Neural cell (in vitro differentiated cells): ENCODE results near the gene GBE1.

ENCODE experiments used
- EP300 ChIP-seq: fragments of 450-650 bp; conservative IDR thresholded peaks from 2 replicates; pipeline ENCODE4 v1.6.1; 2014; ENCODE audit warnings: antibody characterized with exemption, mild to moderate bottlenecking, moderate library complexity; ENCODE audit not compliant: poor library complexity, severe bottlenecking
- EZH2 ChIP-seq: fragments of 200-600, 300-800 bp; shearing (Covaris generic), sonication (generic); IDR thresholded peaks from 2 replicates; pipeline ENCODE4 v1.6.1; 2014; ENCODE audit warnings: antibody characterized with exemption, low read length, borderline replicate concordance, mild to moderate bottlenecking; ENCODE audit not compliant: insufficient read depth, poor library complexity, severe bottlenecking
- MXI1 ChIP-seq: fragments of 450-650 bp; conservative IDR thresholded peaks from 2 replicates; pipeline ENCODE4 v1.6.1; 2014; ENCODE audit warnings: antibody characterized with exemption, mild to moderate bottlenecking; ENCODE audit not compliant: poor library complexity, severe bottlenecking
- POLR2AphosphoS5 ChIP-seq: IDR thresholded peaks from 2 replicates; pipeline ENCODE4 v1.6.1; 2012
- RAD21 ChIP-seq: fragments of 450-650 bp; conservative IDR thresholded peaks from 2 replicates; pipeline ENCODE4 v1.6.1; 2014; ENCODE audit warnings: antibody characterized with exemption, mild to moderate bottlenecking, moderate library complexity
- SMC3 ChIP-seq: fragments of 450-650 bp; conservative IDR thresholded peaks from 2 replicates; pipeline ENCODE4 v1.6.1; 2014; ENCODE audit warnings: antibody characterized with exemption, mild to moderate bottlenecking, moderate library complexity; ENCODE audit not compliant: poor library complexity
- TAF1 ChIP-seq: IDR thresholded peaks from 2 replicates; pipeline ENCODE4 v1.6.1; 2012; ENCODE audit warnings: low read depth
- TF ChIP-seq, protein P1 (sequence below): fragments of 450-650 bp; IDR thresholded peaks from 2 replicates; pipeline ENCODE4 v1.5.1; 2014; ENCODE audit warnings: antibody characterized with exemption, mild to moderate bottlenecking, moderate library complexity; ENCODE audit not compliant: poor library complexity, severe bottlenecking
- TF ChIP-seq, protein P2 (sequence below): IDR thresholded peaks from 2 replicates; pipeline ENCODE4 v1.6.1; 2012; ENCODE audit warnings: borderline replicate concordance

DNA sequence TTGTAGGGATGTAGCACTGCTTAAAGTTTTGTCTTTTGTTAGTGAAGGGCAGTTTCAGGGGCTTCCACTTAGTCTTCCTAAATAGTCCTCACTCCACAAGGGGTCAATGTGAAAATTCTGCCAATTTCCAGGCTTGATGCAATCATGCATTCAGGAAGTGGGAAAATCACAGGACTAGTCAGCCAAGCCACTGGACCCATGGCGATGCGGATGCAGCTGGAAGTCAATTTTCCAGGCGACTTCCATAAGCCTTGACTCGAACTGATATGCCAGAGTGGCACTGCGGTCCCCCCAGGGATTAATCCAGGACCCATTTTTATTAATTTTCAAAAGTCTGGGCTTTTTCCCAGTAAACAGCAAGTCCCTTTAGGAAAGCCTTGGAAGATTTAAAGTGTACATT lies 26.1 kb downstream of the GBE1 start:
- TF ChIP-seq, protein P1, sequence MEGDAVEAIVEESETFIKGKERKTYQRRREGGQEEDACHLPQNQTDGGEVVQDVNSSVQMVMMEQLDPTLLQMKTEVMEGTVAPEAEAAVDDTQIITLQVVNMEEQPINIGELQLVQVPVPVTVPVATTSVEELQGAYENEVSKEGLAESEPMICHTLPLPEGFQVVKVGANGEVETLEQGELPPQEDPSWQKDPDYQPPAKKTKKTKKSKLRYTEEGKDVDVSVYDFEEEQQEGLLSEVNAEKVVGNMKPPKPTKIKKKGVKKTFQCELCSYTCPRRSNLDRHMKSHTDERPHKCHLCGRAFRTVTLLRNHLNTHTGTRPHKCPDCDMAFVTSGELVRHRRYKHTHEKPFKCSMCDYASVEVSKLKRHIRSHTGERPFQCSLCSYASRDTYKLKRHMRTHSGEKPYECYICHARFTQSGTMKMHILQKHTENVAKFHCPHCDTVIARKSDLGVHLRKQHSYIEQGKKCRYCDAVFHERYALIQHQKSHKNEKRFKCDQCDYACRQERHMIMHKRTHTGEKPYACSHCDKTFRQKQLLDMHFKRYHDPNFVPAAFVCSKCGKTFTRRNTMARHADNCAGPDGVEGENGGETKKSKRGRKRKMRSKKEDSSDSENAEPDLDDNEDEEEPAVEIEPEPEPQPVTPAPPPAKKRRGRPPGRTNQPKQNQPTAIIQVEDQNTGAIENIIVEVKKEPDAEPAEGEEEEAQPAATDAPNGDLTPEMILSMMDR, result no peak
- no peak for TF ChIP-seq EP300
- TF ChIP-seq, protein P2, sequence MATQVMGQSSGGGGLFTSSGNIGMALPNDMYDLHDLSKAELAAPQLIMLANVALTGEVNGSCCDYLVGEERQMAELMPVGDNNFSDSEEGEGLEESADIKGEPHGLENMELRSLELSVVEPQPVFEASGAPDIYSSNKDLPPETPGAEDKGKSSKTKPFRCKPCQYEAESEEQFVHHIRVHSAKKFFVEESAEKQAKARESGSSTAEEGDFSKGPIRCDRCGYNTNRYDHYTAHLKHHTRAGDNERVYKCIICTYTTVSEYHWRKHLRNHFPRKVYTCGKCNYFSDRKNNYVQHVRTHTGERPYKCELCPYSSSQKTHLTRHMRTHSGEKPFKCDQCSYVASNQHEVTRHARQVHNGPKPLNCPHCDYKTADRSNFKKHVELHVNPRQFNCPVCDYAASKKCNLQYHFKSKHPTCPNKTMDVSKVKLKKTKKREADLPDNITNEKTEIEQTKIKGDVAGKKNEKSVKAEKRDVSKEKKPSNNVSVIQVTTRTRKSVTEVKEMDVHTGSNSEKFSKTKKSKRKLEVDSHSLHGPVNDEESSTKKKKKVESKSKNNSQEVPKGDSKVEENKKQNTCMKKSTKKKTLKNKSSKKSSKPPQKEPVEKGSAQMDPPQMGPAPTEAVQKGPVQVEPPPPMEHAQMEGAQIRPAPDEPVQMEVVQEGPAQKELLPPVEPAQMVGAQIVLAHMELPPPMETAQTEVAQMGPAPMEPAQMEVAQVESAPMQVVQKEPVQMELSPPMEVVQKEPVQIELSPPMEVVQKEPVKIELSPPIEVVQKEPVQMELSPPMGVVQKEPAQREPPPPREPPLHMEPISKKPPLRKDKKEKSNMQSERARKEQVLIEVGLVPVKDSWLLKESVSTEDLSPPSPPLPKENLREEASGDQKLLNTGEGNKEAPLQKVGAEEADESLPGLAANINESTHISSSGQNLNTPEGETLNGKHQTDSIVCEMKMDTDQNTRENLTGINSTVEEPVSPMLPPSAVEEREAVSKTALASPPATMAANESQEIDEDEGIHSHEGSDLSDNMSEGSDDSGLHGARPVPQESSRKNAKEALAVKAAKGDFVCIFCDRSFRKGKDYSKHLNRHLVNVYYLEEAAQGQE, result no peak
- no peak for TF ChIP-seq EZH2
- no peak for TF ChIP-seq POLR2AphosphoS5
- no peak for TF ChIP-seq SMC3
- TF ChIP-seq MXI1, result no peak
- TF ChIP-seq TAF1, result no peak
- no peak for TF ChIP-seq RAD21
